Caco-2 (cell line): Measurements from ENCODE around the gene CD276. TPM values are rescaled to one million over a fixed set of nuclear protein-coding genes. Genes with fewer than 3 reads are reported as not detected.
"Not testable (repeated sequence)": the region's sequence is repeated elsewhere in the genome, so short reads cannot be mapped to it uniquely, and the experiment has no call there.

ENCODE experiments used
- BruUV-seq: library from RNA; stranded (reverse); fragments of 400-500 nt; replicated peaks from 2 replicates; lab custom pipeline; 2021; lab: Mats Ljungman, UMichigan
- CTCF ChIA-PET: fragments of 300-600 bp; sonication (Branson Sonifier 250); formaldehyde crosslinking; loops from one replicate; lab custom pipeline; 2022; ENCODE audit warnings: antibody characterized with exemption; lab: Charles Lee
- POLR2A ChIA-PET: fragments of 300-600 bp; sonication (Branson Sonifier 250); formaldehyde crosslinking; loops from one replicate; lab custom pipeline; 2022; ENCODE audit warnings: antibody characterized with exemption; lab: Charles Lee
- DNase-seq, 2 experiments: peaks; one replicate each; pipeline versions ENCODE4 v3.0.0 to v3.0.0-alpha.2; 2020 to 2022
- H3K27me3 ChIP-seq: replicated peaks from 2 replicates; pipeline ENCODE4 v1.6.0; 2011; ENCODE audit warnings: low read length; ENCODE audit not compliant: control insufficient read depth, insufficient read depth
- H3K36me3 ChIP-seq: 2 replicates; pipeline ENCODE4 v1.5.1; 2011; ENCODE audit warnings: low read length; ENCODE audit not compliant: control insufficient read depth, insufficient read depth
- H3K4me1 ChIP-seq: fragments of 250-450 bp; sonication (Bioruptor Pico); 2 replicates; pipeline ENCODE4 v1.5.1; 2020; ENCODE audit warnings: mild to moderate bottlenecking
- H3K4me3 ChIP-seq: 2 replicates; pipeline ENCODE4 v1.5.1; 2011; ENCODE audit warnings: low read depth, mild to moderate bottlenecking, control low read depth, low read length
- H3K9me3 ChIP-seq: fragments of 250-450 bp; sonication (Bioruptor Pico); 2 replicates; pipeline ENCODE4 v1.5.1; 2020; ENCODE audit warnings: mild to moderate bottlenecking, moderate library complexity
- H3K27ac Mint-ChIP-seq: one replicate; pipeline ENCODE4 v1.8.0; 2022; ENCODE audit warnings: mixed read lengths; ENCODE audit not compliant: unreplicated experiment
- H3K27me3 Mint-ChIP-seq: one replicate; pipeline ENCODE4 v1.8.0; 2022; ENCODE audit warnings: mixed read lengths; ENCODE audit not compliant: insufficient read depth, unreplicated experiment
- H3K36me3 Mint-ChIP-seq: one replicate; pipeline ENCODE4 v1.8.0; 2022; ENCODE audit warnings: mild to moderate bottlenecking, mixed read lengths; ENCODE audit not compliant: insufficient read depth, unreplicated experiment
- H3K4me1 Mint-ChIP-seq: one replicate; pipeline ENCODE4 v1.8.0; 2022; ENCODE audit warnings: low read depth, mixed read lengths; ENCODE audit not compliant: unreplicated experiment
- H3K4me3 Mint-ChIP-seq: one replicate; pipeline ENCODE4 v1.8.0; 2022; ENCODE audit warnings: mild to moderate bottlenecking, moderate library complexity, mixed read lengths; ENCODE audit not compliant: unreplicated experiment
- H3K9me3 Mint-ChIP-seq: one replicate; pipeline ENCODE4 v1.8.0; 2022; ENCODE audit warnings: mixed read lengths; ENCODE audit not compliant: unreplicated experiment
- CTCF ChIP-seq, 2 experiments: fragments of 200-600 bp in 1 of 2; IDR thresholded peaks; 1 replicate in 1 of 2; 2 replicates in 1 of 2; pipeline versions ENCODE4 v1.5.1 to v1.8.0; 2011 to 2022; ENCODE audit warnings: antibody characterized with exemption in 1 of 2, control low read depth in 1 of 2, inconsistent platforms in 1 of 2, low read depth in 1 of 2, low read length in 1 of 2, mild to moderate bottlenecking in 1 of 2, moderate library complexity in 1 of 2; ENCODE audit not compliant: insufficient read depth in 1 of 2, severe bottlenecking in 1 of 2, unreplicated experiment in 1 of 2
- intact Hi-C: fragments of 100-400 bp; cut with micrococcal nuclease; formaldehyde crosslinking; loops from one replicate; pipeline ENCODE4 v1.10.0; 2022; ENCODE audit not compliant: unreplicated experiment
- total RNA-seq: library from RNA; stranded (reverse); gene quantifications from 2 replicates; pipeline ENCODE4 v1.2.3, GENCODE V29; 2022

Gene CD276
- total RNA-seq, 1 experiment from 2014 or later, result 74.2 TPM

GRCh38 chr15:73700041-73700842 lies 16.1 kb downstream of the CD276 start:
- H3K4me1 ChIP-seq, result no peaks in the 10 kb centered on the region

GRCh38 chr15:73702311-73703239 lies 18.4 kb downstream of the CD276 start:
- H3K27me3 Mint-ChIP-seq, H3K9me3 ChIP-seq, H3K4me1 Mint-ChIP-seq, H3K4me1 ChIP-seq, H3K27ac Mint-ChIP-seq, intact Hi-C loops, BruUV-seq, POLR2A ChIA-PET, DNase-seq, H3K4me3 ChIP-seq, H3K4me3 Mint-ChIP-seq, H3K9me3 Mint-ChIP-seq, H3K36me3 ChIP-seq, CTCF ChIA-PET, H3K27me3 ChIP-seq: not testable (repeated sequence)
- H3K36me3 Mint-ChIP-seq, result peaks cover 44% of the 10 kb centered on the region

More at GRCh38 chr15:73700041-73700842, 16.1 kb downstream of the CD276 start:
- Mint-ChIP-seq H3K9me3 (no peaks in the 10 kb centered on the region), H3K27me3 (no peaks in the 10 kb centered on the region), H3K4me3 (no peak overlapping the region), H3K36me3 (peaks cover 32% of the 10 kb centered on the region), H3K4me1 (no peaks in the 10 kb centered on the region), H3K27ac (no peak overlapping the region)
- H3K27me3 ChIP-seq, result no peaks in the 10 kb centered on the region
- intact Hi-C loops, result loop anchor here (1.0 kb wide), 4 partner anchors 17 to 140 kb away; no protein-coding TSS in a partner anchor
- ChIA-PET POLR2A (interaction anchor here (0.5 to 0.9 kb wide), 2 partner anchors 64 to 67 kb away, joined by 3 read pairs; partner anchors contain the start of gene NPTN), CTCF (interaction anchor here (1.1 to 4.5 kb wide), 12 partner anchors 9 to 310 kb away, joined by 3 to 33 read pairs (median 7); no protein-coding TSS in a partner anchor)
- no peaks in the 10 kb centered on the region; the same call in 1 of the 2 replicates for H3K36me3 ChIP-seq
- no TSS peak for BruUV-seq
- peak; percentile 62 to 68 for DNase-seq
- TF ChIP-seq CTCF (IDR thresholded peaks at IDR 0.05; ENCODE audit: insufficient read depth in 1 of 2, low read depth in 1 of 2, low read length in 1 of 2, severe bottlenecking in 1 of 2, unreplicated experiment in 1 of 2), result peak; percentile 82 to 85
- H3K4me3 ChIP-seq, result no peak overlapping the region
- H3K9me3 ChIP-seq, result no peaks in the 10 kb centered on the region

- H3K4me3 Mint-ChIP-seq, H3K27me3 ChIP-seq, intact Hi-C loops, H3K4me3 ChIP-seq, H3K9me3 Mint-ChIP-seq, H3K36me3 ChIP-seq, POLR2A ChIA-PET, H3K9me3 ChIP-seq, H3K4me1 ChIP-seq, H3K27ac Mint-ChIP-seq, H3K27me3 Mint-ChIP-seq, DNase-seq, H3K4me1 Mint-ChIP-seq, BruUV-seq: not testable (repeated sequence)
- H3K36me3 Mint-ChIP-seq, result peaks cover 37% of the 10 kb centered on the region
- peak in 1 of 2 experiments; percentile 17 for TF ChIP-seq CTCF (IDR thresholded peaks at IDR 0.05; ENCODE audit: insufficient read depth in 1 of 2, low read depth in 1 of 2, low read length in 1 of 2, severe bottlenecking in 1 of 2, unreplicated experiment in 1 of 2)
- CTCF ChIA-PET, result interaction anchor here (1.2 to 2.4 kb wide), 2 partner anchors 20 to 398 kb away, joined by 4 to 14 read pairs; no protein-coding TSS in a partner anchor
Observed at GRCh38 chr15:73703601-73704000, 19.4 kb downstream of the CD276 start.

- intact Hi-C loops, result loop anchor here (2.0 kb wide), 1 partner anchor 398 kb away; no protein-coding TSS in a partner anchor
- peaks cover 32% of the 10 kb centered on the region for H3K36me3 Mint-ChIP-seq
- not testable (repeated sequence) for H3K27ac Mint-ChIP-seq, H3K4me1 Mint-ChIP-seq, DNase-seq, H3K27me3 Mint-ChIP-seq, H3K36me3 ChIP-seq, BruUV-seq, H3K9me3 ChIP-seq, H3K4me3 Mint-ChIP-seq, H3K4me3 ChIP-seq, H3K27me3 ChIP-seq, H3K9me3 Mint-ChIP-seq, H3K4me1 ChIP-seq
- ChIA-PET CTCF (interaction anchor here (0.6 to 2.4 kb wide), 20 partner anchors 8 to 398 kb away, joined by 3 to 20 read pairs (median 4); partner anchors contain the start of genes INSYN1 and NPTN), POLR2A (interaction anchor here (0.6 kb wide), 1 partner anchor 69 kb away, joined by 12 read pairs; no protein-coding TSS in a partner anchor)
Observed at GRCh38 chr15:73704142-73704868, 20.1 kb downstream of the CD276 start.
